ENCODE data around the gene ACAD10. TPM values are rescaled to one million over a fixed set of nuclear protein-coding genes. Genes with fewer than 3 reads are reported as not detected.
"Not testable (repeated sequence)": the region's sequence is repeated elsewhere in the genome, so short reads cannot be mapped to it uniquely, and the experiment has no call there.

Gene ACAD10
- total RNA-seq, 2 experiments from 2014 or later, result 25.3 to 28.5 TPM

- CTCF ChIA-PET, result interaction anchor here (2.6 kb wide), 1 partner anchor 119 kb away, joined by 11 read pairs; no protein-coding TSS in a partner anchor
- Mint-ChIP-seq H3K4me1 (peaks cover 3% of the 10 kb centered on the region), H3K9me3 (no peaks in the 10 kb centered on the region), H3K36me3 (ENCODE audit: low read depth) (peaks cover 27% of the 10 kb centered on the region), H3K4me3 (no peak overlapping the region), H3K27ac (peak overlapping the region; percentile 3), H3K27me3 (no peaks in the 10 kb centered on the region)
- DNase-seq, result no peak
- POLR2A ChIA-PET, result interaction anchor here (1.1 to 1.3 kb wide), 2 partner anchors 7 to 8 kb away, joined by 3 to 6 read pairs; partner anchors contain the start of gene ACAD10
Measured at GRCh38 chr12:111693818-111694217, 8.0 kb downstream of the ACAD10 start.

GRCh38 chr12:111699962-111700361, 14.1 kb downstream of the ACAD10 start:
- no peaks in the 10 kb centered on the region for H3K4me1 Mint-ChIP-seq
- no peak overlapping the region for H3K27ac Mint-ChIP-seq
- peaks cover 18% of the 10 kb centered on the region for H3K36me3 Mint-ChIP-seq (ENCODE audit: low read depth)
- H3K4me3 Mint-ChIP-seq, result no peak overlapping the region
- H3K9me3 Mint-ChIP-seq, result no peaks in the 10 kb centered on the region
- ChIA-PET POLR2A (interaction anchor here (1.1 to 1.9 kb wide), 2 partner anchors 9 to 14 kb away, joined by 3 to 6 read pairs; partner anchors contain the start of genes ACAD10 and BRAP), CTCF (interaction anchor here (0.6 to 0.7 kb wide), 2 partner anchors 269 to 303 kb away, joined by 3 to 4 read pairs; no protein-coding TSS in a partner anchor)
- no peak for DNase-seq
- H3K27me3 Mint-ChIP-seq, result no peaks in the 10 kb centered on the region

- no peaks in the 10 kb centered on the region for H3K4me1 Mint-ChIP-seq
Measured at GRCh38 chr12:111705672-111706071, 19.8 kb downstream of the ACAD10 start.

GRCh38 chr12:111706145-111706544, 20.3 kb downstream of the ACAD10 start:
- Mint-ChIP-seq H3K4me1 (no peaks in the 10 kb centered on the region), H3K27me3 (no peaks in the 10 kb centered on the region), H3K36me3 (ENCODE audit: low read depth) (peaks cover 13% of the 10 kb centered on the region), H3K9me3 (no peaks in the 10 kb centered on the region), H3K27ac (no peak overlapping the region), H3K4me3 (no peak overlapping the region)
- ChIA-PET CTCF (no interaction called here), POLR2A (no interaction called here)
- no peak for DNase-seq

More at GRCh38 chr12:111705672-111706071, 19.8 kb downstream of the ACAD10 start:
- Mint-ChIP-seq H3K9me3 (no peaks in the 10 kb centered on the region), H3K4me3 (no peak overlapping the region), H3K36me3 (ENCODE audit: low read depth) (peaks cover 10% of the 10 kb centered on the region), H3K27ac (no peak overlapping the region), H3K27me3 (no peaks in the 10 kb centered on the region)
- no peak for DNase-seq
- ChIA-PET CTCF (no interaction called here), POLR2A (no interaction called here)

- CTCF ChIA-PET, result no interaction called here
- H3K9me3 Mint-ChIP-seq, result no peaks in the 10 kb centered on the region
- no peak overlapping the region for H3K4me3 Mint-ChIP-seq
- H3K27ac Mint-ChIP-seq, result no peak overlapping the region
- POLR2A ChIA-PET, result no interaction called here
- no peak for DNase-seq
- no peaks in the 10 kb centered on the region for H3K4me1 Mint-ChIP-seq
- H3K27me3 Mint-ChIP-seq, result no peaks in the 10 kb centered on the region
- peaks cover 25% of the 10 kb centered on the region for H3K36me3 Mint-ChIP-seq (ENCODE audit: low read depth)
Measured at GRCh38 chr12:111715279-111715678, 29.4 kb downstream of the ACAD10 start.

- H3K9me3 Mint-ChIP-seq, H3K4me1 Mint-ChIP-seq, CTCF ChIA-PET, DNase-seq, H3K27ac Mint-ChIP-seq, H3K4me3 Mint-ChIP-seq, H3K27me3 Mint-ChIP-seq, POLR2A ChIA-PET: not testable (repeated sequence)
- peaks cover 23% of the 10 kb centered on the region for H3K36me3 Mint-ChIP-seq (ENCODE audit: low read depth)
Measured at GRCh38 chr12:111719316-111719715, 33.5 kb downstream of the ACAD10 start.

- Mint-ChIP-seq H3K9me3 (no peaks in the 10 kb centered on the region), H3K36me3 (ENCODE audit: low read depth) (peaks cover 22% of the 10 kb centered on the region), H3K27ac (no peak overlapping the region), H3K27me3 (no peaks in the 10 kb centered on the region), H3K4me1 (no peaks in the 10 kb centered on the region), H3K4me3 (no peak overlapping the region)
- DNase-seq, result no peak
- ChIA-PET POLR2A (no interaction called here), CTCF (no interaction called here)
Measured at GRCh38 chr12:111720457-111720856, 34.6 kb downstream of the ACAD10 start.

GRCh38 chr12:111723646-111724360, 38.0 kb downstream of the ACAD10 start:
- H3K27me3 Mint-ChIP-seq, POLR2A ChIA-PET: not testable (repeated sequence)

GRCh38 chr12:111728795-111729194, 42.9 kb downstream of the ACAD10 start:
- Mint-ChIP-seq H3K4me3 (no peak overlapping the region), H3K27ac (no peak overlapping the region), H3K27me3 (no peaks in the 10 kb centered on the region), H3K36me3 (ENCODE audit: low read depth) (peaks cover 4% of the 10 kb centered on the region), H3K4me1 (no peaks in the 10 kb centered on the region), H3K9me3 (no peaks in the 10 kb centered on the region)
- DNase-seq, result no peak
- CTCF ChIA-PET, result no interaction called here
- POLR2A ChIA-PET, result no interaction called here

More at GRCh38 chr12:111723646-111724360, 38.0 kb downstream of the ACAD10 start:
- H3K4me3 Mint-ChIP-seq, H3K27ac Mint-ChIP-seq, H3K9me3 Mint-ChIP-seq, H3K4me1 Mint-ChIP-seq, CTCF ChIA-PET, DNase-seq: not testable (repeated sequence)
- peaks cover 15% of the 10 kb centered on the region for H3K36me3 Mint-ChIP-seq (ENCODE audit: low read depth)

GRCh38 chr12:111730420-111730819, 44.6 kb downstream of the ACAD10 start:
- Mint-ChIP-seq H3K27ac (no peak overlapping the region), H3K36me3 (ENCODE audit: low read depth) (no peaks in the 10 kb centered on the region), H3K9me3 (no peaks in the 10 kb centered on the region), H3K27me3 (no peaks in the 10 kb centered on the region), H3K4me3 (no peak overlapping the region), H3K4me1 (no peaks in the 10 kb centered on the region)
- POLR2A ChIA-PET, result no interaction called here
- no peak for DNase-seq
- CTCF ChIA-PET, result no interaction called here

GRCh38 chr12:111732786-111733185, 46.9 kb downstream of the ACAD10 start:
- POLR2A ChIA-PET, result no interaction called here
- no peak overlapping the region for H3K4me3 Mint-ChIP-seq
- no peaks in the 10 kb centered on the region for H3K27me3 Mint-ChIP-seq
- no peaks in the 10 kb centered on the region for H3K4me1 Mint-ChIP-seq
- H3K9me3 Mint-ChIP-seq, result no peaks in the 10 kb centered on the region
- CTCF ChIA-PET, result no interaction called here
- H3K27ac Mint-ChIP-seq, result no peak overlapping the region
- H3K36me3 Mint-ChIP-seq (ENCODE audit: low read depth), result peaks cover 5% of the 10 kb centered on the region
- no peak for DNase-seq

- CTCF ChIA-PET, result no interaction called here
- H3K27me3 Mint-ChIP-seq, result no peaks in the 10 kb centered on the region
- H3K4me1 Mint-ChIP-seq, result no peaks in the 10 kb centered on the region
- H3K9me3 Mint-ChIP-seq, result no peaks in the 10 kb centered on the region
- DNase-seq, result no peak
- H3K4me3 Mint-ChIP-seq, result no peak overlapping the region
- H3K27ac Mint-ChIP-seq, result no peak overlapping the region
- peaks cover 5% of the 10 kb centered on the region for H3K36me3 Mint-ChIP-seq (ENCODE audit: low read depth)
- POLR2A ChIA-PET, result no interaction called here
Measured at GRCh38 chr12:111733340-111733915, 47.6 kb downstream of the ACAD10 start.

- H3K27me3 Mint-ChIP-seq; DNase-seq; H3K4me1 Mint-ChIP-seq; H3K27ac Mint-ChIP-seq; H3K9me3 Mint-ChIP-seq; POLR2A ChIA-PET; CTCF ChIA-PET; H3K4me3 Mint-ChIP-seq; H3K36me3 Mint-ChIP-seq (ENCODE audit: low read depth): not testable (repeated sequence)
Measured at GRCh38 chr12:111739524-111739923, 53.7 kb downstream of the ACAD10 start.

GRCh38 chr12:111741235-111741812, 55.5 kb downstream of the ACAD10 start:
- Mint-ChIP-seq H3K9me3 (no peaks in the 10 kb centered on the region), H3K4me1 (no peaks in the 10 kb centered on the region), H3K36me3 (ENCODE audit: low read depth) (peaks cover 16% of the 10 kb centered on the region), H3K27me3 (no peaks in the 10 kb centered on the region), H3K27ac (no peak overlapping the region), H3K4me3 (no peak overlapping the region)
- ChIA-PET POLR2A (no interaction called here), CTCF (no interaction called here)
- no peak for DNase-seq

Measured in activated CD4-positive, alpha-beta memory T cell treated with anti-CD3 and anti-CD28 coated beads, Interleukin-2, amount 10 ng/mL, durations not matched to agents 7 days and 5 days (primary cell).